ENCODE data around the gene PRM2. TPM values are rescaled to one million over a fixed set of nuclear protein-coding genes. Genes with fewer than 3 reads are reported as not detected.

The PRM2 gene, protein sequence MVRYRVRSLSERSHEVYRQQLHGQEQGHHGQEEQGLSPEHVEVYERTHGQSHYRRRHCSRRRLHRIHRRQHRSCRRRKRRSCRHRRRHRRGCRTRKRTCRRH
- 1 to 10 TPM in 1 of 4 donors, not detected in 3; 2.3 TPM for total RNA-seq

DNA sequence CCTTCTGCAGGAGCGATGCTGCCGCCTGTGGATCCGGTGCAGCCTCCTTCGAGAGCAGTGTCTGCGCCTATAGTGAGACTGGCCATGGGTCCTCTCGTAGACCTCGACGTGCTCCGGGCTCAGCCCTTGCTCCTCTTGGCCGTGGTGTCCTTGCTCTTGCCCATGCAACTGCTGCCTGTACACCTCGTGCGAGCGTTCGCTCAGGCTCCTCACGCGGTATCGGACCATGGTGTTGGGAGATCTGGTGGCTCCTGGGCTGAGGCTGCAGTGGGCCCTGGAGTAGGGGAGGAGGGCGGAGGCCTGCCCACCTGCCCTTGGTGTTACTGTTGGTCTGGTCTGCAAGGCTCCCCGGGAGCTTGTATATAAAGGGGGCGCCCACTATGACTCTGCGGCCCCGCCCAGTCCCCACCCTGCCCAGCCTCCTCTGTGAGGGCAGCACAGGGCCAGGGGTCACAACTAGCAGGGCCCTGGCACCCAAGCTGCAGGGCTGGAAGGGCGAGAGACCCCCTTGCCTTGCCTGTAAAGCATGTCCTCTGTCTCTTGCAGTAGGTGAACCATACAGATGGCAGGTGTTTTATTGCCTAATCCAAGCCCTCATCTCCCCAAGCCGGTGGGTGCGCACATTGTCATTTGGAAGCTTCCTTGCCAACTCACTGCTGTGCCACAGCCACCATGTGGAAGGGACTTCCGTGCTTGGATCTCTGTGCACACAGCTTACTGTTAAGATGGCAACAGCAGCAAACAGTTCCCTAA, at the start of gene PRM2:
PRM2 (minus strand) TSS at position 338 of the 753 bp plus-strand sequence; CDS start at position 228, 110 bp downstream.
- WGBS, 2 donors, result 92 to 94% methylated on average over 24 to 26 of the region's 26 CpGs

DNA sequence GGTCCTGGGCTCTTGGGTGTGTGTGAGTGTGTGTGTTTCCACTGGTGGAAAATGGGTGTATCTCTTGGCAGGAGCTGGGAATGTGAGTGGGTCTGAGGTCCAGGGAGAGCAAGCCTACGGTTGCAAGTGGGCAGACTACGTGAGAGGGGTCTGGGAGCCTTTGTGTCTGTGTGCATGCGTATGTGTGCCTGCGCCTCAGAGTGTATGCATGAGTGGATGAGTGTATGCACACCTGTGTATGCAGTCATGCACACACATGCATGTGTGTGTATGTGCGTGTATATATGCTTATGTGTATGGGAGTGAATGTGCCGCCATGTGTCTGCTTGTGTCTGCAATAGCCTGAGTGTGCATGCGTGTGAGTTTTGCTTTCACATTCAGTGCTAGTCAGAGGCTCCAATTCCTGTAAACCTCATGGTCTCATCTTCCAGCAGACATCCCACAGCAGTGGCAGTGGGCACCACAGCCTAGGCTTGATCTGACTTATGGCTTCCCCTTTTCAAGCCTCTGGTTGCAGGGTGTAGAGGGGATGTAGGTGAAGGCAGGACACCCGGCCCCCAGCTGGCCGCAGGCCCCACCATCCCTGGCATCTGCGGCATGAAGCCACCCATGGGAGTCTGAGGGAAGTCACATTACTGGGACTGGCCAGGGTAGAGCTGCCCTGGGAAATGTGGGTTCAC, 49.3 kb upstream of the PRM2 start:
- H3K4me3 ChIP-seq (ENCODE audit: low read depth, poor library complexity, severe bottlenecking), result no peak overlapping the region
- intact Hi-C loops (cut with DNase I; ENCODE audit: low total_unique reads), result no loop called here
- WGBS, 2 donors, result 87 to 91% methylated on average over 8 to 10 of the region's 10 CpGs
- no peak for DNase-seq (ENCODE audit: low spot score in 2 of 2)
- no peak for TF ChIP-seq POLR2A (IDR thresholded peaks at IDR 0.05)

More for the DNA sequence above, at the start of gene PRM2:
- no peak for TF ChIP-seq POLR2A (IDR thresholded peaks at IDR 0.05)
- TF ChIP-seq, protein P1, sequence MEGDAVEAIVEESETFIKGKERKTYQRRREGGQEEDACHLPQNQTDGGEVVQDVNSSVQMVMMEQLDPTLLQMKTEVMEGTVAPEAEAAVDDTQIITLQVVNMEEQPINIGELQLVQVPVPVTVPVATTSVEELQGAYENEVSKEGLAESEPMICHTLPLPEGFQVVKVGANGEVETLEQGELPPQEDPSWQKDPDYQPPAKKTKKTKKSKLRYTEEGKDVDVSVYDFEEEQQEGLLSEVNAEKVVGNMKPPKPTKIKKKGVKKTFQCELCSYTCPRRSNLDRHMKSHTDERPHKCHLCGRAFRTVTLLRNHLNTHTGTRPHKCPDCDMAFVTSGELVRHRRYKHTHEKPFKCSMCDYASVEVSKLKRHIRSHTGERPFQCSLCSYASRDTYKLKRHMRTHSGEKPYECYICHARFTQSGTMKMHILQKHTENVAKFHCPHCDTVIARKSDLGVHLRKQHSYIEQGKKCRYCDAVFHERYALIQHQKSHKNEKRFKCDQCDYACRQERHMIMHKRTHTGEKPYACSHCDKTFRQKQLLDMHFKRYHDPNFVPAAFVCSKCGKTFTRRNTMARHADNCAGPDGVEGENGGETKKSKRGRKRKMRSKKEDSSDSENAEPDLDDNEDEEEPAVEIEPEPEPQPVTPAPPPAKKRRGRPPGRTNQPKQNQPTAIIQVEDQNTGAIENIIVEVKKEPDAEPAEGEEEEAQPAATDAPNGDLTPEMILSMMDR (IDR thresholded peaks at IDR 0.05), result no peak
- no peak for DNase-seq (ENCODE audit: low spot score in 2 of 2)
- intact Hi-C loops (cut with DNase I; ENCODE audit: low total_unique reads), result no loop called here
- H3K4me3 ChIP-seq (ENCODE audit: low read depth, poor library complexity, severe bottlenecking), result no peak within 1 kb of the TSS

DNA sequence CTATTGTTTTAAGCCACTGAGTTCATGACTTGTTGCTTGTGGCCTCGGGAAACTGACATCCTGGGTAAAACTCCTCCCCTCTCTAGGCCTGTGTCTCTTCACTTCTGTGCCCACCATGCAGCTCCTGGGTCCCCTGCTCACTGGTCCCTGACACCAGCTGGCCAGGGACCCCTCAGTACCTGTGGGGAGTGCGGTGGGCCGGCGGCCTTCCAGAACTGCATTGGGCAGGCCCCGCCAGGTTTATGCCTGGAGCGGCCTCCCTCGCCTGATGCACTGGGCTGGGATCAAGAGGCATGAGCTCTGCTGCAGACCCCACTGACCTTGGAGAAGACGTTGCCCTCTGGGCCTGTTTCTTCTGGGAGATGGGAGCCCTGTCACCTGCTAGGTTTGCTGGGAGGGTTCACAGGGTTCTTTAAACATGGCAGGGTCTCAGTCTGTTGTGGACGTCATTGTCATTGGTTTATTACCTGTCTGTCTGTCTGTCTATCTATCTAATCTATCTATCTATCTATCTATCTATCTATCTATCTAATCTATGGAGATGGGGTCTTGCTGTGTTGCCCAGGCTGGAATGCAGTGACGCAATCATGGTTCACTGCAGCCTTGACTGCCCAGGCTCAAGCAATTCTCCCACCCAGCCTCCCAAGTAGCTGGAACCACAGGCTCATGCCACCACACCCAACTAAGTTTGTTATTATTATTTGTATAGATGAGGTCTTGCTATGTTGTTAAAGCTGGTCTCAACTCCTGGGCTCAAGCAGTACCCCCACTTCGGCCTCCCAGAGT, 47.5 kb upstream of the PRM2 start:
- DNase-seq (ENCODE audit: low spot score in 2 of 2), result no peak
- intact Hi-C loops (cut with DNase I; ENCODE audit: low total_unique reads), result no loop called here
- TF ChIP-seq, protein P1 (IDR thresholded peaks at IDR 0.05), result no peak
- TF ChIP-seq POLR2A (IDR thresholded peaks at IDR 0.05), result no peak
- H3K4me3 ChIP-seq (ENCODE audit: low read depth, poor library complexity, severe bottlenecking), result no peak overlapping the region
- WGBS, 2 donors, result 90% methylated on average over 8 to 11 of the region's 11 CpGs

DNA sequence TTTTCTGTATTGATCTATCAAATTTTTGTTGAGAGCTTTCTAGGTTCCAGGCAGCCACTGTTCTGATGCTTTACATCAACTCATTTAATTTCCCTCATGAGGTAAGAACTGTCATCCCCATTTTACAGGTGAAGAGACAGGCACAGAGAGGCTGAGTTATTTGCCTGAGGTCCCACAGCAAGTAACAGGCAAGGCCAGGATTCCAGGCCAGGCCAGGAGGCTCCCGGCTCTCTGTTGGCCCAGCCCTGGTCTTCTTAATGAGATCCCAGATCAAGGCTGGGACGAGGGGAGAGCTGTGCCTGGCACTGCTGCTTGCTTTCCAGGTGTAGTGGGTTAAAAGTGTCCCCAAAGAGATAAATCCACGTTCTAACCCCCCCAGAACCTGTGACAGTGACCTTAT, 46.5 kb upstream of the PRM2 start:
- no peak for DNase-seq (ENCODE audit: low spot score in 2 of 2)
- TF ChIP-seq POLR2A (IDR thresholded peaks at IDR 0.05), result no peak
- TF ChIP-seq, protein P1 (IDR thresholded peaks at IDR 0.05), result no peak
- no peak overlapping the region for H3K4me3 ChIP-seq (ENCODE audit: low read depth, poor library complexity, severe bottlenecking)
- 80 to 96% methylated on average over 3 of the region's 3 CpGs for WGBS, 2 donors
- intact Hi-C loops (cut with DNase I; ENCODE audit: low total_unique reads), result no loop called here

DNA sequence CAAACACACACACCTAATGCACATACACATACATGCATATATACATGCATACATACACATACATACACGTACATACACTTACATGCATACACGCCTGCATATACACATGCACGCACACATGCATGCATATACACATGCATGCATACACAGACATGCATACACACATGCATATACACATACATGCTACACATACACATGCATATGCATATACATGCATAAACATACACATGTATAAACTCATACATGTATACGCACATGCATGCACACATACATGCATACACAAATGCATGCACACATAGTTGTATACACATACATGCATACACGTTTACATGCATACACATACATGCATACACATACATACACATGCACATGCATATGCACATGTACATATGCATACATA, 45.4 kb upstream of the PRM2 start:
- H3K4me3 ChIP-seq (ENCODE audit: low read depth, poor library complexity, severe bottlenecking), result no peak overlapping the region
- intact Hi-C loops (cut with DNase I; ENCODE audit: low total_unique reads), result no loop called here
- TF ChIP-seq POLR2A (IDR thresholded peaks at IDR 0.05), result no peak
- TF ChIP-seq, protein P1 (IDR thresholded peaks at IDR 0.05), result no peak
- WGBS, 2 donors, result 68 to 85% methylated on average over 5 of the region's 5 CpGs
- DNase-seq (ENCODE audit: low spot score in 2 of 2), result no peak
